TTC549 (cell line): Measurements from ENCODE around the gene MAPK6.
"Not testable (repeated sequence)": the region's sequence is repeated elsewhere in the genome, so short reads cannot be mapped to it uniquely, and the experiment has no call there.

ENCODE experiments used
- FAIRE-seq: peaks from 2 replicates; lab custom pipeline; 2012; peaks lifted over from hg19 to GRCh38; lab: Jason Lieb, UNC

The MAPK6 gene

GRCh38 chr15:52042051-52042851 lies 23.2 kb downstream of the MAPK6 start:
- no peak for FAIRE-seq

DNA sequence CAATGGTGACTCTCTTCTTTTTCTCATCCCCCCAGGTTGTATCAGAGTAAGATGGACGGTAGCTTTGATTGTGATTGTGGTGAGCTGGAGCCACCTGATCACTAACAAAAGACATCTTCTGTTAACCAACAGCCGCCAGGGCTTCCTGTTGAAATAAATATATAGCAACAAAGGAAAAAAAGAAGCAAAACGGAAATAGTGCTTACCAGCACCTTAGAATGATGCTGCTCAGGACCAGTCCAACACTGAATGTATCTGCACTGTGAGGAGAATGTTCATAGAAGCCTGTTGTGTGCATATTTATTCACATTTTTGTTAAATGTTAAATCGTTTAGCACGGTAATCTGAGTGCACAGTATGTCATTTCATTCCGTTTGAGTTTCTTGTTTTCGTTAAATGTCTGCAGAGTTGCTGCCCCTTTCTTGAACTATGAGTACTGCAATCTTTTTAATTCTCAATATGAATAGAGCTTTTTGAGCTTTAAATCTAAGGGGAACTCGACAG lies 26.8 kb downstream of the MAPK6 start:
- not testable (repeated sequence) for FAIRE-seq

GRCh38 chr15:52046552-52046951 lies 27.5 kb downstream of the MAPK6 start:
- FAIRE-seq, result not testable (repeated sequence)

GRCh38 chr15:52050416-52050815 lies 31.4 kb downstream of the MAPK6 start:
- no peak for FAIRE-seq

DNA sequence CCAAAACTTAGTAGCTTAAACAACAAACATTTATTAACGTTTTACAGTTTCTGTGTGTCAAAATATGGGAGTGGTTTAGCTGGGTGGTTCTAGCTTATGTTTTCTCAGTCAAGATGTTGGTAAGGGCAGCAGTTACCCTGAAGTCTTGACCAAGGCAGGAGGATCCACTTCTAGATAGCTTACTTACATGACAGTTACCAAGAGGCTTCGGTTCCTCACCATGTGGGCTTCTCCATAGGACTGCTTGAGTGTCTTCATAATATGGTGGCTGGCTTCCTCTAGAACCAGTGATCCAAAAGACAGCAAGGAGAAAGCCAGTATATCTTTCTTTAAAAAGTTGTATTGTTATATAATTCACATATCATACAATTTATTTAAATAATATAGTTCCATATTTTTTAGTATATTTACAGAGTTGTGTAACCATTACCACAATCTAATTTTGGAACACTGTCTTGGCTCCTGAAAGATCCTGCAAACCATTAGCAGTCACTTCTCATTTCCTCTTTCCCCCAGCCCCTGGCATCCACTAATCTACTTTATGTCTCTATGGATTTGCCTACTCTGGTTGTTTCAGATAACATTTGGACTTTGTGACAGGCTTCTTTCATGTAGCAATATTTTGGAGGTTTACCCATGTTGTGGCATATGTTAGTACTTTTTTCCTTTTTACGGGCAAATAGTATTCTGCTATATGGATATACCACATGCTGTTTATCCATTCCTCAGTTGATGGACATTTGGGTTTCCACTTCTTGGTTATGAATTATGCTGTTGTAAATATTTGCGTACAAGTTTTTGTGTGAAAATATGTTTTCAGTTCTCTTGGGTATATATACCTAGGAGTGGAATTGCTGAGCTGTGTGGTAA lies 33.3 kb downstream of the MAPK6 start:
- no peak for FAIRE-seq

DNA sequence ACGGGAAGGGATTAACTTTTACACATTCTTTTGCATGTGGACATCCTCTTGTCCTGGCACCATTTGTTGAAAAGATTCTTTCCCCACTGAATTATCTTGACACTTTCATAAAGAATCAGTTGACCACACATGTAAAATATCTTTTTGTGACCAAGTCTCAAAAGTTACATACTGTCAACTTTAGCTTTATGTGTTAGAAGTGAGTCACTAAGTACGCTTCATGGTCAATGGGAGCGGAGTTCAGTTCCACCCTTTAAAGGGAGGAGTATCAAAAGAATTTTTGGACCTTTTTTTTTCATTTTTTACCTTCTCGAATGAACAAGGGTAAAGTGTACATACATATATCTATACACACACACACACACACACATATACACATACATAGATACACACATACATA lies 35.4 kb downstream of the MAPK6 start:
- FAIRE-seq, result no peak

DNA sequence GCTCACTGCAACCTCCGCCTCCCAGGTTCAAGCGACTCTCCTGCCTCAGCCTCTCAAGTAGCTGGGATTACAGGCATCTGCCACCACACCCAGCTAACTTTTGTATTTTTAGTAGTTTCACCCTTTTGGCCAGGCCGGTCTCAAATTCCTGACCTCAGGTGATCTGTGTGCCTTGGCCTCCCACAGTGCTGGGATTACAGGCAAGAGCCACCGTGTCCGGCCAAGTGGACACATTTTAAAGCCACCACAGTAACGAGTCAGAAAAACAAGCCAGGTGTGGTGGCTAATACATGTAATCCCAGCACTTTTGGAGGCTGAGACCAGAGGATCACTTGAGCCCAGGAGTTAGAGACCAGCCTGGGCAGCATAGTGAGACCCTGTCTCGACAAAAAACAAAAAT lies 35.8 kb downstream of the MAPK6 start:
- not testable (repeated sequence) for FAIRE-seq

DNA sequence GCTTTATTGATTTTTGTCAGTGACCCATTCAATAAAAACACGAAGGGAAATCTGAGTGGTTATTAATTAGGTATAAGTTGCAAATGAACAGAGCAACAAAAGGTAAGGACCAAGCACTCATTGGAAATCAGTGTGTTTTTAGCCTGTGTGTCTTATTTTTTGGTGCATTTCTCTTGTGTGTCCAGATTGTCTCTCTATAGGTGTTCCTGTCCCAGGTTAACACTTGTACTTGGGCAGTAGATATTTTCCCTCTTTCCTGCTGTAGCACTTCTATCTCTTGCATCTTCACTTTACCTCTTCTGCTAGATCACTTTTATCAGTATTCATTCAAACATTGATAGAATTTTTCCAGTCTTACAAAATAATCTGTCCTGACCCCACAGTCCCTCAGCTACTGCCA lies 37.0 kb downstream of the MAPK6 start:
- no peak for FAIRE-seq

- FAIRE-seq, result no peak
Observed at GRCh38 chr15:52056496-52056895, 37.5 kb downstream of the MAPK6 start.

GRCh38 chr15:52057996-52058395 lies 39.0 kb downstream of the MAPK6 start:
- no peak for FAIRE-seq

DNA sequence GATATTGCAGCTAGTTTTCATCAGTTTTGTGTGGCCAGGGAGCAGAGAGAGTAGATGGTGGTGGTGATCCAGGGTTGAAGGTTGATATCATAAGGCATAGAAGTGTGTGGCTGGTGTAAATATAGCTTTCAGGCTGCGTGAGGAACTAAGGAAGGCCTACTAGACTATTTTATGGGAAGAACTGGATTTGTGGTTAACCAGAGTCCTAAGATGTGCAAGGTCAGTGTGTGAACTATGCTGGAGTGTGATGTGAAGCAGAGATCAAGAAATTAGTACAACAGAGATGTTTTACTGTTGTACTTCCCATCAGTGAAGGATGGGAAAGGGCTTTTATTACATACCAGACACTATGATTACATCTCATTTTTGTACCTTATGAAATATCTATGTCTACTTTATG lies 41.5 kb downstream of the MAPK6 start:
- no peak for FAIRE-seq

- no peak for FAIRE-seq
Observed at GRCh38 chr15:52066842-52067544, 48.0 kb downstream of the MAPK6 start.

- no peak for FAIRE-seq
Observed at GRCh38 chr15:52067545-52067926, 48.5 kb downstream of the MAPK6 start.

GRCh38 chr15:52068004-52068615 lies 49.1 kb downstream of the MAPK6 start:
- FAIRE-seq, result no peak

- no peak for FAIRE-seq
Observed at GRCh38 chr15:52069559-52069958, 50.5 kb downstream of the MAPK6 start.

DNA sequence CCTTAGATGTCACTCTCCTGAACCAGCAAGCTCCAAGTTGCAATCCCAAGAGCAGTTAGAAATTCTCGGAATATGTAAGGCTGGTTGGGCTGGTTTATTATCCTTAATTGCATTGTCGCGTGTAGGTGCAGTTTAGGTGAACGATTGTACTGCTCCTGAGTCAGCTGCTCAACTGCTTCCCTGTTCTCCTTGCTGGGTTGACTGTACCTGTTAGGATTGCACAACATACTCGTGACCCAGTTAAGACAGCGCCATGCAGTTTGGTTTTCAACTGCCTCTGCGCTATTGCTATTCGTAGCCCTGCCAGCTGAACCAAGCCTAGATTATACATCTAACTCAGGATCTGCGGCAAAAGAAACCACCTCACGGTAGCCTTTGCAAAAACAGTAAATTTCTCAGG lies 52.6 kb downstream of the MAPK6 start:
- FAIRE-seq, result no peak

- no peak for FAIRE-seq
Observed at GRCh38 chr15:52076889-52077781, 58.1 kb downstream of the MAPK6 start.

GRCh38 chr15:52078197-52078875 lies 59.3 kb downstream of the MAPK6 start:
- FAIRE-seq, result no peak

- FAIRE-seq, result no peak
Observed at GRCh38 chr15:52078876-52079700, 60.1 kb downstream of the MAPK6 start.

- FAIRE-seq, result no peak
Observed at GRCh38 chr15:52080031-52080430, 61.0 kb downstream of the MAPK6 start.
